GM12878 (cell line): ENCODE measurements around the gene PKHD1. TPM values are rescaled to one million over a fixed set of nuclear protein-coding genes. Genes with fewer than 3 reads are reported as not detected.

Experiments used
- BACH1 ChIP-seq: fragments of 450-650 bp; IDR thresholded peaks from 2 replicates; pipeline ENCODE4 v1.6.1; 2017; ENCODE audit warnings: mild to moderate bottlenecking, borderline replicate concordance
- CEBPB ChIP-seq, 2 experiments: fragments of 150-350 bp in 1 of 2; IDR thresholded peaks; 2 replicates each; pipeline ENCODE4 v1.6.1; 2012 to 2014; ENCODE audit warnings: low read depth in 2 of 2, low read length in 2 of 2, borderline replicate concordance in 1 of 2, inconsistent platforms in 1 of 2
- GATAD2B ChIP-seq: fragments of 450-650 bp; conservative IDR thresholded peaks from 2 replicates; pipeline ENCODE4 v1.6.1; 2017; ENCODE audit warnings: low read depth, mild to moderate bottlenecking, moderate library complexity
- MEF2B ChIP-seq: fragments of 450-650 bp; IDR thresholded peaks from 2 replicates; pipeline ENCODE4 v1.6.1; 2018; ENCODE audit warnings: mild to moderate bottlenecking, moderate library complexity; ENCODE audit not compliant: partially characterized antibody, poor library complexity, severe bottlenecking
- MTA2 ChIP-seq: fragments of 450-650 bp; IDR thresholded peaks from 2 replicates; pipeline ENCODE4 v1.6.1; 2016; ENCODE audit warnings: low read depth, mild to moderate bottlenecking, moderate library complexity
- NR2F1 ChIP-seq: fragments of 450-650 bp; conservative IDR thresholded peaks from 2 replicates; pipeline ENCODE4 v1.6.1; 2017; ENCODE audit warnings: mild to moderate bottlenecking
- SMAD1 ChIP-seq: fragments of 450-650 bp; IDR thresholded peaks from 2 replicates; pipeline ENCODE4 v1.6.1; 2018; ENCODE audit warnings: mild to moderate bottlenecking, low read depth; ENCODE audit not compliant: partially characterized antibody
- SRF ChIP-seq, 2 experiments: IDR thresholded peaks; 2 replicates each; pipeline ENCODE4 v1.6.1; 2011; ENCODE audit warnings: low read depth in 2 of 2, low read length in 2 of 2, mild to moderate bottlenecking in 1 of 2, moderate library complexity in 1 of 2
- ZNF274 ChIP-seq: IDR thresholded peaks from one replicate; pipeline ENCODE4 v1.8.0; 2011; ENCODE audit not compliant: insufficient read length, insufficient read depth
- ZNF384 ChIP-seq: IDR thresholded peaks from 2 replicates; pipeline ENCODE4 v1.6.1; 2012; ENCODE audit warnings: low read depth, mild to moderate bottlenecking, low read length, improper control_type of control experiment, borderline replicate concordance
- polyA plus RNA-seq, 11 experiments: library from polyadenylated mRNA; depleted of rRNA in 4 of 11; unstranded in 6 of 11; stranded (reverse) in 5 of 11; fragments of >200 nt; fragmentation: Nextera tagmentation in 4 of 11; fragmentation: Illumina TruSeq in 1 of 11; extraction: Ambion mirVana in 4 of 11; extraction: Trizol in 1 of 11; gene quantifications; 1 replicate in 1 of 11; 2 replicates in 10 of 11; pipeline versions ENCODE4 v1.2.1 to v1.2.3, GENCODE V29; 2011 to 2016; ENCODE audit warnings: inconsistent platforms in 2 of 11, missing spikeins in 2 of 11, low read depth in 1 of 11
- total RNA-seq, 4 experiments: library from RNA; depleted of rRNA in 3 of 4; stranded (reverse); fragments of >200 nt in 3 of 4; fragmentation: Illumina TruSeq in 1 of 4; extraction: Trizol in 1 of 4; gene quantifications; 2 replicates each; pipeline versions ENCODE4 v1.2.1 to v1.2.3, GENCODE V29; 2013 to 2021
- TF ChIP-seq, protein P1 (sequence below): IDR thresholded peaks from 2 replicates; pipeline ENCODE4 v1.6.1; 2011; ENCODE audit warnings: low read depth, low read length, improper control_type of control experiment, borderline replicate concordance
- TF ChIP-seq, protein P2 (sequence below): fragments of 450-650 bp; IDR thresholded peaks from 2 replicates; pipeline ENCODE4 v1.6.1; 2017; ENCODE audit warnings: low read depth, mild to moderate bottlenecking, moderate library complexity

PKHD1 gene
- total and polyA plus RNA-seq, 10 of the 15 experiments (the other 5 are each of a cell fraction or from before 2014, with no cell fraction given): under 0.01 to 0.90 (median 0.02) TPM; not detected in 1

DNA sequence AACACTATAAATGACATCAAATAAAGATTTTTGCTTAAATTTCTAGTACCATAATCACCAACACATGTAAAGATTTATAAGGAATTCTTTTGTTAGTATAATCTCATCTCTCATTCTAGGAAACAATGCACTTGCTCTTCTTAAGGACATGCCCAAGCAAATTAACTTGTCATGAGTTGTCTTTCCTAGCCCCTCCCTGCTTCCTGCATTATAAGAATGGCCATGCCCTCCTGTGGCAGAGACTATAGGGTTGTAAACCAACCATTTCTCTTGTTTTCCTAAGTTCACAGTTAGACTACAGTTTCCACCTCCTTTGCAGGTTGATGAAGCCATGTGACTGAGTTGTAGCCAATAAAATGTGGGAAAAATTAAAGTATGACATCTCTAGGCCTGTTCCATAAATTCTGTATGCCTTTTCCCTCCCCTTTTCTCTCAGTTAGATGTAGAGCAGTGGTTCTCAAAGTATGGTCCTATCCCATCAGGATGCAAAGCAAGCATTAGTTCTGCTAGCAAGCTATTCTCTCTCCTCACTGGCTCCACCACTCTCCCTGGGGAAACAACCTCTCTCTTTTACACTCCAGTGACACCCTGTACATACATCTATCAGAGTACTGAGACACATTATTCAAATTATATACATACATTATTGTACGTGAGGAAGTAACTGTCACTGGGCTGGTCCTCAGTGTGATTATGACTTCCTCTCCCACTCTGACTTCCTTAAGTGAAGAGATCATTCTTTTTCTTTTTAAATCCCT is 295.0 kb downstream of the PKHD1 start (continued):
- TF ChIP-seq SMAD1 (no peak), BACH1 (no peak), SRF (IDR thresholded peaks at IDR 0.05; ENCODE audit: low read depth in 2 of 2, low read length in 2 of 2) (no peak), NR2F1 (no peak), ZNF384 (no peak), GATAD2B (no peak), MTA2 (no peak), ZNF274 (no peak), MEF2B (no peak), CEBPB (IDR thresholded peaks at IDR 0.05; ENCODE audit: borderline replicate concordance in 1 of 2, low read depth in 2 of 2, low read length in 2 of 2) (no peak)
- TF ChIP-seq, protein P1, sequence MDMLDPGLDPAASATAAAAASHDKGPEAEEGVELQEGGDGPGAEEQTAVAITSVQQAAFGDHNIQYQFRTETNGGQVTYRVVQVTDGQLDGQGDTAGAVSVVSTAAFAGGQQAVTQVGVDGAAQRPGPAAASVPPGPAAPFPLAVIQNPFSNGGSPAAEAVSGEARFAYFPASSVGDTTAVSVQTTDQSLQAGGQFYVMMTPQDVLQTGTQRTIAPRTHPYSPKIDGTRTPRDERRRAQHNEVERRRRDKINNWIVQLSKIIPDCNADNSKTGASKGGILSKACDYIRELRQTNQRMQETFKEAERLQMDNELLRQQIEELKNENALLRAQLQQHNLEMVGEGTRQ: no peak
- TF ChIP-seq, protein P2, sequence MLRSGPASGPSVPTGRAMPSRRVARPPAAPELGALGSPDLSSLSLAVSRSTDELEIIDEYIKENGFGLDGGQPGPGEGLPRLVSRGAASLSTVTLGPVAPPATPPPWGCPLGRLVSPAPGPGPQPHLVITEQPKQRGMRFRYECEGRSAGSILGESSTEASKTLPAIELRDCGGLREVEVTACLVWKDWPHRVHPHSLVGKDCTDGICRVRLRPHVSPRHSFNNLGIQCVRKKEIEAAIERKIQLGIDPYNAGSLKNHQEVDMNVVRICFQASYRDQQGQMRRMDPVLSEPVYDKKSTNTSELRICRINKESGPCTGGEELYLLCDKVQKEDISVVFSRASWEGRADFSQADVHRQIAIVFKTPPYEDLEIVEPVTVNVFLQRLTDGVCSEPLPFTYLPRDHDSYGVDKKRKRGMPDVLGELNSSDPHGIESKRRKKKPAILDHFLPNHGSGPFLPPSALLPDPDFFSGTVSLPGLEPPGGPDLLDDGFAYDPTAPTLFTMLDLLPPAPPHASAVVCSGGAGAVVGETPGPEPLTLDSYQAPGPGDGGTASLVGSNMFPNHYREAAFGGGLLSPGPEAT: no peak
